Measurements from ENCODE around the gene EXOC6B.

DNA sequence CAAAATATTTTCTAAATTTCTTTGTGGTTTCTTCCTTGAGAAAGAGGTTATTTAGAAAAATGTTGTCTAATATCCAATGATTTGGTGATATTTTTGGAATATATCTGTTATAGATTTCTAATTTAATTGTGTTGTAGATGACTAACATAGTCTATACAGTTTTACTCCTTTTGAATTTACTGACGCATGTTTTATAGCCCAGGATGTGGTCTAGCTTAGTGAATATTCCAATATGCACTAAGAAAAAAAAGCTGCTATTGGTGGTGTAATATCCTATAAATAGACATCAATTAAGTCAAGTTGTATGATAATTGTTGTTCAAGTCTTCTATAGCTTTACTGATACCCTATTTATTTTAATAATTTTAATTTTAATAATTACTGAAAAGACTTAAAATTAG lies 437.6 kb downstream of the EXOC6B start:
- TF ChIP-seq PATZ1 (CRISPR knock-in tag; IDR thresholded peaks at IDR 0.05; ENCODE audit: borderline replicate concordance) (no peak), SNAI2 (CRISPR knock-in tag; IDR thresholded peaks at IDR 0.05) (no peak), BACH2 (CRISPR knock-in tag; IDR thresholded peaks at IDR 0.05; ENCODE audit: borderline replicate concordance) (no peak), OSR1 (CRISPR knock-in tag; IDR thresholded peaks at IDR 0.05) (no peak)

Measured in SK-N-SH treated with all-trans-retinoic acid at 6 μM for 48 hours (cell line).